ENCODE data around the gene DIRAS3.

- TF ChIP-seq CTCF (conservative IDR thresholded peaks at IDR 0.05 in 1 of 2, IDR thresholded peaks at IDR 0.05 in 1 of 2; ENCODE audit: low read depth in 1 of 2, low read length in 2 of 2) (no peak), EZH2 (IDR thresholded peaks at IDR 0.05; ENCODE audit: low read length, missing control alignments) (no peak)
These were observed 7.1 kb upstream of the DIRAS3 start for GRCh38 chr1:68057564-68057963.

Data from fibroblast of lung (primary cell).